Stomach (tissue), 4 donors: Measurements from ENCODE around the gene CDH8.

Experiments
- EP300 ChIP-seq: sonication (generic); formaldehyde crosslinking; IDR thresholded peaks from one replicate; pipeline ENCODE4 v1.6.1; 2017; ENCODE audit warnings: antibody characterized with exemption
- POLR2A ChIP-seq, 4 donors: fragments of 450-650 bp; IDR thresholded peaks; one replicate each; pipeline ENCODE4 v1.6.1; 2016; ENCODE audit warnings: antibody characterized with exemption in 4 of 4, control low read depth in 2 of 4, mild to moderate bottlenecking in 1 of 4, moderate library complexity in 1 of 4
- POLR2AphosphoS5 ChIP-seq, 3 donors: sonication (generic); formaldehyde crosslinking; IDR thresholded peaks; one replicate each; pipeline ENCODE4 v1.6.1; 2016; ENCODE audit warnings: antibody characterized with exemption in 3 of 3
- TF ChIP-seq, protein P1 (sequence below), 7 experiments: fragments of 450-650 bp in 4 of 7; fragments of 200-600 bp in 3 of 7; sonication (generic) in 3 of 7; IDR thresholded peaks; one replicate each; pipeline ENCODE4 v1.5.1; 2016 to 2019; ENCODE audit warnings: antibody characterized with exemption in 7 of 7, control low read depth in 2 of 7, mild to moderate bottlenecking in 1 of 7

- TF ChIP-seq, protein P1, sequence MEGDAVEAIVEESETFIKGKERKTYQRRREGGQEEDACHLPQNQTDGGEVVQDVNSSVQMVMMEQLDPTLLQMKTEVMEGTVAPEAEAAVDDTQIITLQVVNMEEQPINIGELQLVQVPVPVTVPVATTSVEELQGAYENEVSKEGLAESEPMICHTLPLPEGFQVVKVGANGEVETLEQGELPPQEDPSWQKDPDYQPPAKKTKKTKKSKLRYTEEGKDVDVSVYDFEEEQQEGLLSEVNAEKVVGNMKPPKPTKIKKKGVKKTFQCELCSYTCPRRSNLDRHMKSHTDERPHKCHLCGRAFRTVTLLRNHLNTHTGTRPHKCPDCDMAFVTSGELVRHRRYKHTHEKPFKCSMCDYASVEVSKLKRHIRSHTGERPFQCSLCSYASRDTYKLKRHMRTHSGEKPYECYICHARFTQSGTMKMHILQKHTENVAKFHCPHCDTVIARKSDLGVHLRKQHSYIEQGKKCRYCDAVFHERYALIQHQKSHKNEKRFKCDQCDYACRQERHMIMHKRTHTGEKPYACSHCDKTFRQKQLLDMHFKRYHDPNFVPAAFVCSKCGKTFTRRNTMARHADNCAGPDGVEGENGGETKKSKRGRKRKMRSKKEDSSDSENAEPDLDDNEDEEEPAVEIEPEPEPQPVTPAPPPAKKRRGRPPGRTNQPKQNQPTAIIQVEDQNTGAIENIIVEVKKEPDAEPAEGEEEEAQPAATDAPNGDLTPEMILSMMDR (IDR thresholded peaks at IDR 0.05) = no peak
- TF ChIP-seq POLR2A (IDR thresholded peaks at IDR 0.05) (no peak), EP300 (no peak), POLR2AphosphoS5 (IDR thresholded peaks at IDR 0.05) (no peak)
These were observed 21.8 kb downstream of the CDH8 start for GRCh38 chr16:62014319-62014923.
